ENCODE data around the gene COA6. TPM values are rescaled to one million over a fixed set of nuclear protein-coding genes. Genes with fewer than 3 reads are reported as not detected.
A peak's percentile ranks its signal among the peaks of the same experiment; 100 is the strongest.
"Not testable (repeated sequence)": the region's sequence is repeated elsewhere in the genome, so short reads cannot be mapped to it uniquely, and the experiment has no call there.

Gene COA6
- total RNA-seq, 1 donor from 2014 or later = 32.0 TPM

DNA sequence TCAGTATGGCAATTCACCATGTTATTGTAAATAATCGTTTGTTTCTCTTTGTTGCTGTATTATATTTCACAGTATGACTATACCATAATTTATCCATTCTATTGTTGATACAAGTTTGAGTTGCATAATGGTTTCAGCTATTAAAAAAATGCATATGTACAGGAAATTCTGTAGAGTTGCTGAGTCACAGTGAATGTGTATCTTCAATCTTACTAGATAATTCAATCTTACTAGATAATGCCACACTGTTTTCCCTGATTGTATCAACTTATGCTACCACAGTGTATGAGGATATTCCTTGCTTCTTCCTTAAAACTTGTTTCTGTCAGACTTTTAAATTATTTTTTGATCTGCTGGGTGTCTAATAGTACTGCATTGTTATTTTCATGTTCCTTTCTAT, 3.5 kb upstream of the COA6 start:
- DNase-seq (ENCODE audit: low read depth, low spot score) = no peak
- Mint-ChIP-seq H3K4me1 (peaks cover 23% of the 10 kb centered on the region), H3K4me3 (peak overlapping the region; percentile 25), H3K27ac (ENCODE audit: unreplicated experiment) (no peak overlapping the region), H3K9me3 (no peaks in the 10 kb centered on the region), H3K36me3 (ENCODE audit: low read depth) (no peaks in the 10 kb centered on the region), H3K27me3 (ENCODE audit: low read depth) (peaks cover 24% of the 10 kb centered on the region)
- TF ChIP-seq, protein P1, sequence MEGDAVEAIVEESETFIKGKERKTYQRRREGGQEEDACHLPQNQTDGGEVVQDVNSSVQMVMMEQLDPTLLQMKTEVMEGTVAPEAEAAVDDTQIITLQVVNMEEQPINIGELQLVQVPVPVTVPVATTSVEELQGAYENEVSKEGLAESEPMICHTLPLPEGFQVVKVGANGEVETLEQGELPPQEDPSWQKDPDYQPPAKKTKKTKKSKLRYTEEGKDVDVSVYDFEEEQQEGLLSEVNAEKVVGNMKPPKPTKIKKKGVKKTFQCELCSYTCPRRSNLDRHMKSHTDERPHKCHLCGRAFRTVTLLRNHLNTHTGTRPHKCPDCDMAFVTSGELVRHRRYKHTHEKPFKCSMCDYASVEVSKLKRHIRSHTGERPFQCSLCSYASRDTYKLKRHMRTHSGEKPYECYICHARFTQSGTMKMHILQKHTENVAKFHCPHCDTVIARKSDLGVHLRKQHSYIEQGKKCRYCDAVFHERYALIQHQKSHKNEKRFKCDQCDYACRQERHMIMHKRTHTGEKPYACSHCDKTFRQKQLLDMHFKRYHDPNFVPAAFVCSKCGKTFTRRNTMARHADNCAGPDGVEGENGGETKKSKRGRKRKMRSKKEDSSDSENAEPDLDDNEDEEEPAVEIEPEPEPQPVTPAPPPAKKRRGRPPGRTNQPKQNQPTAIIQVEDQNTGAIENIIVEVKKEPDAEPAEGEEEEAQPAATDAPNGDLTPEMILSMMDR (conservative IDR thresholded peaks at IDR 0.05) = no peak

DNA sequence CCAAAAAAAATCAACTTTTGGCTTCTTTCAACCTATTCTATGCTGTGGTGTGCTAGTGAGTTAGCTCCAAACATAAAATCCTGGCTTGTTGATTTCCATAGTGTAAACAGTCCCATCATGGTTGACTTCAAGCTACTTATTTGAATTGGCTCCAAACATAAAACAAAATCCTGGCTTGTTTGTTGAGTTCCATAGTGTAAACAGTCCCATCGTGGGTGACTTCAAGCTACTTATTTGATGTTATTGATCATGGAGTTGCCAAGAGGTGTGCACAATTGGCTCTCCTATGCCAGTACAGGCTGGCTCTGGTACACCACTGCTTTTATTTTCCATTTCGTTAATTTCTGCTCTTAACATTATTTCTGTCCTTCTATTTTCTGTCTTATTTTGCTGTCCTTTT, 1.8 kb upstream of the COA6 start:
- Mint-ChIP-seq H3K4me1 (peaks cover 23% of the 10 kb centered on the region), H3K9me3 (no peaks in the 10 kb centered on the region), H3K27me3 (ENCODE audit: low read depth) (peaks cover 18% of the 10 kb centered on the region), H3K27ac (ENCODE audit: unreplicated experiment) (no peak overlapping the region), H3K36me3 (ENCODE audit: low read depth) (peaks cover 4% of the 10 kb centered on the region), H3K4me3 (peak overlapping the region; percentile 97)
- DNase-seq (ENCODE audit: low read depth, low spot score) = no peak
- TF ChIP-seq, protein P1 (conservative IDR thresholded peaks at IDR 0.05) = no peak

DNA sequence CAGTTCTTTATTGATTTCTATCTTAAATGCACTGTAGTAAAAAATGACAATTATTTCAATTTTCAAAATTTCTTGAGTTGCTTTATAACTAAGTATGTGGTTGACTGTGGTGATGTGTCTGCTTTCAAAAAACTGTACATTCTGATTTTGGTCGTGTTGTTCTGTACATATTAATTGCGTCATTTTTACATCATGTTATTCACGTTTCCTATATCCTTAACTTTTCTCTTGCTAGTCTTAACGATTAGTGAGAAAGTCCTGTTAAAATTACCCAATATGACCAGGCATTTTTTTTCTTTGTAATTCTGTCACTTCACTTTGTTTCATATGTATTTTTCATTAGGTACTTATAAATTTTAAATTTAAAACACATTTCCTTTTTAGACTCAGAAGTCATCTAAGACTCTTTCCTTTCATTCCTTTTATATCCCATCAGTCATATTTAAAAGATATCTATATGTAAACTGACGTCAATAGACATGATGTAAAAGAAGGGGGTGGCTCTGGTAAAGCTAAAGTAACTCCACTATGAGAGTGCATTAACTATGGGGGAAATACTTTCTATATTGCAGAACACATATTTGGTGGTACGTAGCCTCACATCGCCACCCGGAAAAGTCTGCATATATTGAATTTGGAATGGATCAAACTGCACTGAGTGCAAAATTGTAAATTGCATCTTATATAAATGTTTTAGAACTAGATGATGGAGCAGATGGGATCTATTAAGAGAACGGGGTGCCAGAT, 1.1 kb upstream of the COA6 start:
- TF ChIP-seq, protein P1 (conservative IDR thresholded peaks at IDR 0.05) = no peak
- Mint-ChIP-seq H3K27ac (ENCODE audit: unreplicated experiment) (no peak overlapping the region), H3K4me3 (peak overlapping the region; percentile 97), H3K36me3 (ENCODE audit: low read depth) (peaks cover 5% of the 10 kb centered on the region), H3K9me3 (no peaks in the 10 kb centered on the region), H3K27me3 (ENCODE audit: low read depth) (peaks cover 18% of the 10 kb centered on the region), H3K4me1 (peaks cover 23% of the 10 kb centered on the region)
- DNase-seq (ENCODE audit: low read depth, low spot score) = no peak

DNA sequence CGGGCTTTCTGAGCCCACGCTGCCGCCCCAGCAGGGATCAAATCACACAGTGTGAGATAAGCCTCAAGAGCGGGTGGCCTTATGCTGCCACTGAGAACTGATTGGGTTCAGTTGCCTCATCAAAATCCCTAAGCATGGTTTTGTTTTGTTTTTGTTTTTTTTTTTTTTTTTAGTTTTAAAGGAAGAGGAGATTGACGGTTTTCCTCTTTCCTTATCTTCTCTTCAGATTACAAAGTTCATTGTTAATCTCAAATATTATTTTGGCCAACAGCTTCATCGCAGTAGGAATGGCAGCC, 651 bp downstream of the COA6 start:
- TF ChIP-seq, protein P1 (conservative IDR thresholded peaks at IDR 0.05) = no peak
- Mint-ChIP-seq H3K27ac (ENCODE audit: unreplicated experiment) (peak overlapping the region; percentile 93), H3K4me3 (peak overlapping the region; percentile 97), H3K27me3 (ENCODE audit: low read depth) (peaks cover 9% of the 10 kb centered on the region), H3K9me3 (no peaks in the 10 kb centered on the region), H3K36me3 (ENCODE audit: low read depth) (peaks cover 12% of the 10 kb centered on the region), H3K4me1 (peaks cover 23% of the 10 kb centered on the region)
- no peak for DNase-seq (ENCODE audit: low read depth, low spot score)

DNA sequence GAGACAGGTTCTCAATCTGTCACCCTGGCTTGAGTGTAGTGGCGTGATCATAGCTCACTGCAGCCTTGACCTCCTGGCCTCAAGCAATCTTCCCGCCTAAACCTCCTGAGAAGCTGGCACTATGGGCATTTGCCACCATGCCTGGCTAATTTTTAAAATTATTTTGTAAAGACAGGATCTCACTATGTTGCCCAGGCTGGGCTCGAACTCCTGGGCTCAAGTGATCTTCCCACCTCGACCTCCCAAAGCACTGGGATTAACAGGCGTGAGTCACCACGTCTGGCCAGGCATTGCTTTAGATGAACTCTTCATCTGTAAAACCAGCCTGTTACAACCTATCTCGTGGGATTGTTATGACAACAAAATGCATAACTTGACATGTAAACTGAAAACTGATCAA, 2.4 kb downstream of the COA6 start:
- Mint-ChIP-seq H3K36me3 (ENCODE audit: low read depth) (peaks cover 22% of the 10 kb centered on the region), H3K27me3 (ENCODE audit: low read depth) (no peaks in the 10 kb centered on the region), H3K27ac (ENCODE audit: unreplicated experiment) (no peak overlapping the region), H3K4me3 (peak overlapping the region; percentile 97), H3K9me3 (no peaks in the 10 kb centered on the region), H3K4me1 (peaks cover 23% of the 10 kb centered on the region)
- TF ChIP-seq, protein P1 (conservative IDR thresholded peaks at IDR 0.05) = no peak
- no peak for DNase-seq (ENCODE audit: low read depth, low spot score)

DNA sequence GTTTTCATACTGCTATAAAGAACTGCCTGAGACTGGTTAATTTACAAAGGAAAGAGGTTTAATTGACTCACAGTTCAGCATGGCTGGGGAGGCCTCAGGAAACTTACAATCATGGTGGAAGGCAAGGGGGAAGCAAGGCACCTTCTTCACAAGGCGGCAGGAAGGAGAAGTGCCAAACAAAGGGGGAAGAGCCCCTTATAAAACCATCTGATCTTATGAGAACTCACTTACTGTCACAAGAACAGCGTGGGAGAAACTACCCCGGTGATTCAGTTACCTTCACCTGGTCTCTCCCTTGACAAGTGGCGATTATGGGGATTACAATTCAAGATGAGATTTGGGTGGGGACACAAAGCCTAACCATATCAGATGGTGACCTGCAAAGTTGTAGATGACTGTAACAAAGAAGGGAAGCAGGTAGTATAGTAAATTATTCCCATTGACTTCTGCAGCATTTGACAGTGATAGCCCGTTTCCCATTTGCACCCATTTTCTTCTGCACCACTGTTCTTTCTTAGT, 6.4 kb downstream of the COA6 start:
- H3K27me3 Mint-ChIP-seq (ENCODE audit: low read depth); H3K4me3 Mint-ChIP-seq; H3K27ac Mint-ChIP-seq (ENCODE audit: unreplicated experiment); H3K4me1 Mint-ChIP-seq; H3K9me3 Mint-ChIP-seq; DNase-seq (ENCODE audit: low read depth, low spot score): not testable (repeated sequence)
- H3K36me3 Mint-ChIP-seq (ENCODE audit: low read depth) = peaks cover 30% of the 10 kb centered on the region

All from neural crest cell (in vitro differentiated cells).